ENCODE measurements around the gene TESMIN.

Gene TESMIN

GRCh38 chr11:68685656-68686380 lies 65.5 kb downstream of the TESMIN start:
- ChIA-PET POLR2A (no interaction called here), CTCF (interaction anchor here (1.0 kb wide), 1 partner anchor 42 kb away, joined by 4 read pairs; no protein-coding TSS in a partner anchor)
- TF ChIP-seq ELF4 (IDR thresholded peaks at IDR 0.05) (no peak), ARNT (IDR thresholded peaks at IDR 0.05) (no peak), LEF1 (IDR thresholded peaks at IDR 0.05; ENCODE audit: borderline replicate concordance) (no peak), HDGF (IDR thresholded peaks at IDR 0.05; ENCODE audit: borderline replicate concordance) (no peak), BHLHE40 (IDR thresholded peaks at IDR 0.05; ENCODE audit: borderline replicate concordance) (no peak), SUZ12 (IDR thresholded peaks at IDR 0.05) (no peak)
- DNase-seq (ENCODE audit: extremely low spot score), result no peak

- POLR2A ChIA-PET, result no interaction called here
- CTCF ChIA-PET, result interaction anchor here (1.0 kb wide), 1 partner anchor 41 kb away, joined by 4 read pairs; no protein-coding TSS in a partner anchor
- TF ChIP-seq SUZ12 (IDR thresholded peaks at IDR 0.05) (no peak), CTBP1 (IDR thresholded peaks at IDR 0.05; ENCODE audit: borderline replicate concordance) (no peak), TARDBP (IDR thresholded peaks at IDR 0.05) (no peak), NFRKB (IDR thresholded peaks at IDR 0.05) (no peak), PKNOX1 (IDR thresholded peaks at IDR 0.05) (no peak), FOXM1 (IDR thresholded peaks at IDR 0.05; ENCODE audit: borderline replicate concordance) (no peak), SP1 (IDR thresholded peaks at IDR 0.05) (no peak), BHLHE40 (IDR thresholded peaks at IDR 0.05; ENCODE audit: borderline replicate concordance) (no peak), FOXA1 (IDR thresholded peaks at IDR 0.05) (no peak), FOXK2 (IDR thresholded peaks at IDR 0.05) (no peak), LEF1 (IDR thresholded peaks at IDR 0.05; ENCODE audit: borderline replicate concordance) (no peak)
- peak; percentile 75 for DNase-seq (ENCODE audit: extremely low spot score)
Observed at GRCh38 chr11:68684385-68685356, 66.6 kb downstream of the TESMIN start, which contains the start of gene GAL. GAL (plus strand) TSS chr11:68684544; CDS start chr11:68684924, 380 bp downstream.

- ChIA-PET POLR2A (interaction anchor here (1.1 kb wide), 1 partner anchor 10 kb away, joined by 3 read pairs; no protein-coding TSS in a partner anchor), CTCF (no interaction called here)
Observed at GRCh38 chr11:68683536-68684384, 67.6 kb downstream of the TESMIN start.

GRCh38 chr11:68683121-68683520 lies 68.2 kb downstream of the TESMIN start:
- ChIA-PET CTCF (no interaction called here), POLR2A (interaction anchor here (1.1 kb wide), 1 partner anchor 11 kb away, joined by 3 read pairs; no protein-coding TSS in a partner anchor)
- no peak for DNase-seq (ENCODE audit: extremely low spot score)
- TF ChIP-seq SUZ12 (IDR thresholded peaks at IDR 0.05) (no peak), FOXA1 (IDR thresholded peaks at IDR 0.05) (no peak), ELF4 (IDR thresholded peaks at IDR 0.05) (no peak), PKNOX1 (IDR thresholded peaks at IDR 0.05) (no peak)

More at GRCh38 chr11:68683536-68684384, 67.6 kb downstream of the TESMIN start:
- no peak for TF ChIP-seq L3MBTL2 (conservative IDR thresholded peaks at IDR 0.05)
- no peak for TF ChIP-seq LEF1 (IDR thresholded peaks at IDR 0.05; ENCODE audit: borderline replicate concordance)
- TF ChIP-seq PKNOX1 (IDR thresholded peaks at IDR 0.05), result no peak
- no peak for TF ChIP-seq TARDBP (IDR thresholded peaks at IDR 0.05)
- no peak for TF ChIP-seq SP1 (IDR thresholded peaks at IDR 0.05)
- no peak for TF ChIP-seq CTBP1 (IDR thresholded peaks at IDR 0.05; ENCODE audit: borderline replicate concordance)
- no peak for TF ChIP-seq FOXA1 (IDR thresholded peaks at IDR 0.05)
- no peak for TF ChIP-seq ELF4 (IDR thresholded peaks at IDR 0.05)
- DNase-seq (ENCODE audit: extremely low spot score), result no peak

- CTCF ChIA-PET, result no interaction called here
- no peak for DNase-seq (ENCODE audit: extremely low spot score)
- POLR2A ChIA-PET, result no interaction called here
- TF ChIP-seq LEF1 (IDR thresholded peaks at IDR 0.05; ENCODE audit: borderline replicate concordance), result no peak
- TF ChIP-seq FOXM1 (IDR thresholded peaks at IDR 0.05; ENCODE audit: borderline replicate concordance), result no peak
- no peak for TF ChIP-seq ZNF384 (IDR thresholded peaks at IDR 0.05)
- no peak for TF ChIP-seq CTBP1 (IDR thresholded peaks at IDR 0.05; ENCODE audit: borderline replicate concordance)
- TF ChIP-seq FOXK2 (IDR thresholded peaks at IDR 0.05), result no peak
- no peak for TF ChIP-seq FOXA1 (IDR thresholded peaks at IDR 0.05)
Observed at GRCh38 chr11:68682531-68682961, 68.8 kb downstream of the TESMIN start.

Data from HEK293T (cell line).